ENCODE data around the gene PIN4. TPM values are rescaled to one million over a fixed set of nuclear protein-coding genes. Genes with fewer than 3 reads are reported as not detected.
"Not testable (repeated sequence)": the region's sequence is repeated elsewhere in the genome, so short reads cannot be mapped to it uniquely, and the experiment has no call there.

The PIN4 gene
- total RNA-seq, 4 donors from 2014 or later = 6.5 to 19.0 (median 11.3) TPM

GRCh38 chrX:72146527-72146926 lies 35.0 kb upstream of the PIN4 start:
- H3K36me3 ChIP-seq = no peaks in the 10 kb centered on the region
- H3K27me3 ChIP-seq = no peaks in the 10 kb centered on the region
- DNase-seq = no peak
- no peak for TF ChIP-seq POLR2A (IDR thresholded peaks at IDR 0.05)
- TF ChIP-seq, protein P1, sequence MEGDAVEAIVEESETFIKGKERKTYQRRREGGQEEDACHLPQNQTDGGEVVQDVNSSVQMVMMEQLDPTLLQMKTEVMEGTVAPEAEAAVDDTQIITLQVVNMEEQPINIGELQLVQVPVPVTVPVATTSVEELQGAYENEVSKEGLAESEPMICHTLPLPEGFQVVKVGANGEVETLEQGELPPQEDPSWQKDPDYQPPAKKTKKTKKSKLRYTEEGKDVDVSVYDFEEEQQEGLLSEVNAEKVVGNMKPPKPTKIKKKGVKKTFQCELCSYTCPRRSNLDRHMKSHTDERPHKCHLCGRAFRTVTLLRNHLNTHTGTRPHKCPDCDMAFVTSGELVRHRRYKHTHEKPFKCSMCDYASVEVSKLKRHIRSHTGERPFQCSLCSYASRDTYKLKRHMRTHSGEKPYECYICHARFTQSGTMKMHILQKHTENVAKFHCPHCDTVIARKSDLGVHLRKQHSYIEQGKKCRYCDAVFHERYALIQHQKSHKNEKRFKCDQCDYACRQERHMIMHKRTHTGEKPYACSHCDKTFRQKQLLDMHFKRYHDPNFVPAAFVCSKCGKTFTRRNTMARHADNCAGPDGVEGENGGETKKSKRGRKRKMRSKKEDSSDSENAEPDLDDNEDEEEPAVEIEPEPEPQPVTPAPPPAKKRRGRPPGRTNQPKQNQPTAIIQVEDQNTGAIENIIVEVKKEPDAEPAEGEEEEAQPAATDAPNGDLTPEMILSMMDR (IDR thresholded peaks at IDR 0.05) = no peak
- H3K4me3 ChIP-seq = no peak overlapping the region
- H3K9me3 ChIP-seq = no peaks in the 10 kb centered on the region
- no peaks in the 10 kb centered on the region for H3K4me1 ChIP-seq
- no peak overlapping the region for H3K27ac ChIP-seq

DNA sequence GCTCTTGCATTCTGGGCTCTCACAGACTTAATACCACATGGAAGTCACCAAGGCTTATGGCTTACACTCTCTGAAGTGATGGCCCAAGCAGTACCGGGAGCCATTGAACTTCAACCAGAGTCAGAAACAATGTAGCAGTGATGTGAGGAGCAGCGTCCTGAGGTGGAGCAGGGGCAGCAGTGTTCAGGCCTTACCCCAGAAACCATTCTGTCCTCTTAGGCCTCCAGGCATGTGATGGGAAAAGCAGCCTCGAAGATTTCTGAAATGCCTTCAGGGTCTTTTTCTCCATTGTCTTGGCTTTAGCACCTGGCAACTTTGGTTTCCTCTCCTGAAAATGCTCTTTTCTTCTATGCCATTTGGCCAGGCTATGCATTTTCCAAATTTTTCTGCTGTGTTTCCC lies 22.8 kb upstream of the PIN4 start:
- DNase-seq = no peak
- Histone ChIP-seq H3K4me3 (no peak overlapping the region), H3K4me1 (no peaks in the 10 kb centered on the region), H3K27me3 (no peaks in the 10 kb centered on the region), H3K27ac (no peak overlapping the region), H3K9me3 (no peaks in the 10 kb centered on the region), H3K36me3 (no peaks in the 10 kb centered on the region)
- TF ChIP-seq, protein P1 (IDR thresholded peaks at IDR 0.05) = no peak
- no peak for TF ChIP-seq POLR2A (IDR thresholded peaks at IDR 0.05)

DNA sequence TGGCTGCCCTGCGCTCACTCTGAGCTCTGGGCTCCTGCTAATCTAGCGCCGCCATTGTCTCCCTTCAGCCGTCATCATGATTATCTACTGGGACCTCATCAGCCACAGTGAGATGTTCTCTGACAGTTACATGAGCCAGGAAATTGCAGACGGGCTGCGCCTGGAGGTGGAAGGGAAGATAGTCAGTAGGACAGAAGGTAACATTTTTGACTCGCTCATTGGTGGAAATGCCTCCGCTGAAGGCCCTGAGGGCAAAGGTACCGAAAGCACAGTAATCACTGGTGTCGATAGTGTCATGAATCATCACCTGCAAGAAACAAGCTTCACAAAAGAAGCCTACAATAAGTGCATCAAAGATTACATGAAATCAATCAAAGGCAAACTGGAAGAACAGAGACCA lies 21.8 kb upstream of the PIN4 start:
- Histone ChIP-seq H3K4me1 (no peaks in the 10 kb centered on the region), H3K36me3 (no peaks in the 10 kb centered on the region), H3K27me3 (no peaks in the 10 kb centered on the region), H3K4me3 (no peak overlapping the region), H3K9me3 (no peaks in the 10 kb centered on the region), H3K27ac (no peak overlapping the region)
- TF ChIP-seq, protein P1 (IDR thresholded peaks at IDR 0.05) = no peak
- TF ChIP-seq POLR2A (IDR thresholded peaks at IDR 0.05) = no peak
- no peak for DNase-seq

- Histone ChIP-seq H3K27ac (no peak overlapping the region), H3K4me1 (no peaks in the 10 kb centered on the region), H3K4me3 (no peak overlapping the region), H3K27me3 (no peaks in the 10 kb centered on the region), H3K9me3 (no peaks in the 10 kb centered on the region), H3K36me3 (no peaks in the 10 kb centered on the region)
- TF ChIP-seq POLR2A (IDR thresholded peaks at IDR 0.05) = no peak
- TF ChIP-seq, protein P1 (IDR thresholded peaks at IDR 0.05) = no peak
- DNase-seq = no peak
These were observed 16.0 kb upstream of the PIN4 start for GRCh38 chrX:72165551-72165950.

- Histone ChIP-seq H3K4me1 (no peaks in the 10 kb centered on the region), H3K27me3 (no peaks in the 10 kb centered on the region), H3K9me3 (no peaks in the 10 kb centered on the region), H3K4me3 (peak overlapping the region in 1 of 4 donors; percentile 8), H3K36me3 (no peaks in the 10 kb centered on the region), H3K27ac (no peak overlapping the region)
- peak in 1 of 2 donors; percentile 16 for TF ChIP-seq POLR2A (IDR thresholded peaks at IDR 0.05)
- TF ChIP-seq, protein P1 (IDR thresholded peaks at IDR 0.05) = no peak
- peak in 1 of 3 donors; percentile 47 for DNase-seq
These were observed 12.4 kb upstream of the PIN4 start for GRCh38 chrX:72169008-72169728.

DNA sequence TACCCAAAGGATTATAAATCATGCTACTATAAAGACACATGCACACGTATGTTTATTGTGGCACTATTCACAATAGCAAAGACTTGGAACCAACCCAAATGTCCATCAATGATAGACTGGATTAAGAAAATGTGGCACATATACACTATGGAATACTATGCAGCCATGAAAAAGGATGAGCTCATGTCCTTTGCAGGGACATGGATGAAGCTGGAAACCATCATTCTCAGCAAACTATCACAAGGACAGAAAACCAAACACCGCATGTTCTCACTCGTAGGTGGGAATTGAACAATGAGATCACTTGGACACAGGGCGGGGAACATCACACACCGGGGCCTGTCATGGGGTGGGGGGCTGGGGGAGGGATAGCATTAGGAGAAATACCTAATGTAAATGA lies 5.3 kb upstream of the PIN4 start:
- not testable (repeated sequence) for H3K4me1 ChIP-seq, H3K9me3 ChIP-seq, H3K4me3 ChIP-seq, H3K27me3 ChIP-seq, DNase-seq, H3K27ac ChIP-seq, H3K36me3 ChIP-seq

All from Peyer's patch (tissue), 4 donors.